ENCODE measurements around the gene ACER2. TPM values are rescaled to one million over a fixed set of nuclear protein-coding genes. Genes with fewer than 3 reads are reported as not detected.

ACER2 gene
- total RNA-seq, 1 donor from 2014 or later = 30.5 TPM

- Mint-ChIP-seq H3K9me3 (ENCODE audit: unreplicated experiment) (peaks cover 5% of the 10 kb centered on the region), H3K27me3 (ENCODE audit: unreplicated experiment) (no peaks in the 10 kb centered on the region), H3K27ac (ENCODE audit: unreplicated experiment) (peak overlapping the region; percentile 90), H3K36me3 (ENCODE audit: unreplicated experiment) (no peaks in the 10 kb centered on the region), H3K4me1 (ENCODE audit: low read depth, unreplicated experiment) (peaks cover 8% of the 10 kb centered on the region), H3K4me3 (ENCODE audit: unreplicated experiment) (peak overlapping the region; percentile 42)
- peak; percentile 70 for DNase-seq
- TF ChIP-seq, protein P1, sequence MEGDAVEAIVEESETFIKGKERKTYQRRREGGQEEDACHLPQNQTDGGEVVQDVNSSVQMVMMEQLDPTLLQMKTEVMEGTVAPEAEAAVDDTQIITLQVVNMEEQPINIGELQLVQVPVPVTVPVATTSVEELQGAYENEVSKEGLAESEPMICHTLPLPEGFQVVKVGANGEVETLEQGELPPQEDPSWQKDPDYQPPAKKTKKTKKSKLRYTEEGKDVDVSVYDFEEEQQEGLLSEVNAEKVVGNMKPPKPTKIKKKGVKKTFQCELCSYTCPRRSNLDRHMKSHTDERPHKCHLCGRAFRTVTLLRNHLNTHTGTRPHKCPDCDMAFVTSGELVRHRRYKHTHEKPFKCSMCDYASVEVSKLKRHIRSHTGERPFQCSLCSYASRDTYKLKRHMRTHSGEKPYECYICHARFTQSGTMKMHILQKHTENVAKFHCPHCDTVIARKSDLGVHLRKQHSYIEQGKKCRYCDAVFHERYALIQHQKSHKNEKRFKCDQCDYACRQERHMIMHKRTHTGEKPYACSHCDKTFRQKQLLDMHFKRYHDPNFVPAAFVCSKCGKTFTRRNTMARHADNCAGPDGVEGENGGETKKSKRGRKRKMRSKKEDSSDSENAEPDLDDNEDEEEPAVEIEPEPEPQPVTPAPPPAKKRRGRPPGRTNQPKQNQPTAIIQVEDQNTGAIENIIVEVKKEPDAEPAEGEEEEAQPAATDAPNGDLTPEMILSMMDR (IDR thresholded peaks at IDR 0.05; ENCODE audit: partially characterized antibody, unreplicated experiment) = peak; percentile 85
Measured at GRCh38 chr9:19456996-19457692, 48.3 kb downstream of the ACER2 start.

DNA sequence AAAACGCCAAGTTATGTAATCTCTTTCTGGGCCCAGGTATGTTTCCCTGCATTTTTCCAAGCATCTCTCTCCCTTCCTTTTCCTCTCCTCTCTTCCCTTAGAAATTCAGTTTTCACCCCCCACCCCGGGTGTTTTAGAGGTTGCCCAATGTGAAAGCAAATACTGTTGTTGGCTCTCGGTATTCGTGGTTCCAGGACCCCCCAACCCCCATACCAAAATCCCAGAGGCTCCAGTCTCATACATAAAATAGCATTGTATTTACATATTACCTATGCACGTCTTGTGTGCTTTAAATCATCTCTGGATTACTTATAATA, 48.8 kb downstream of the ACER2 start:
- Mint-ChIP-seq H3K4me1 (ENCODE audit: low read depth, unreplicated experiment) (peaks cover 8% of the 10 kb centered on the region), H3K4me3 (ENCODE audit: unreplicated experiment) (no peak overlapping the region), H3K27ac (ENCODE audit: unreplicated experiment) (peak overlapping the region; percentile 90), H3K27me3 (ENCODE audit: unreplicated experiment) (no peaks in the 10 kb centered on the region), H3K9me3 (ENCODE audit: unreplicated experiment) (peaks cover 5% of the 10 kb centered on the region), H3K36me3 (ENCODE audit: unreplicated experiment) (no peaks in the 10 kb centered on the region)
- TF ChIP-seq, protein P1 (IDR thresholded peaks at IDR 0.05; ENCODE audit: partially characterized antibody, unreplicated experiment) = peak; percentile 33
- DNase-seq = no peak

- Mint-ChIP-seq H3K4me1 (ENCODE audit: low read depth, unreplicated experiment) (peaks cover 8% of the 10 kb centered on the region), H3K36me3 (ENCODE audit: unreplicated experiment) (no peaks in the 10 kb centered on the region), H3K9me3 (ENCODE audit: unreplicated experiment) (peaks cover 5% of the 10 kb centered on the region), H3K27ac (ENCODE audit: unreplicated experiment) (no peak overlapping the region), H3K4me3 (ENCODE audit: unreplicated experiment) (no peak overlapping the region), H3K27me3 (ENCODE audit: unreplicated experiment) (no peaks in the 10 kb centered on the region)
- DNase-seq = no peak
- TF ChIP-seq, protein P1 (IDR thresholded peaks at IDR 0.05; ENCODE audit: partially characterized antibody, unreplicated experiment) = no peak
Measured at GRCh38 chr9:19460243-19460642, 51.4 kb downstream of the ACER2 start.

DNA sequence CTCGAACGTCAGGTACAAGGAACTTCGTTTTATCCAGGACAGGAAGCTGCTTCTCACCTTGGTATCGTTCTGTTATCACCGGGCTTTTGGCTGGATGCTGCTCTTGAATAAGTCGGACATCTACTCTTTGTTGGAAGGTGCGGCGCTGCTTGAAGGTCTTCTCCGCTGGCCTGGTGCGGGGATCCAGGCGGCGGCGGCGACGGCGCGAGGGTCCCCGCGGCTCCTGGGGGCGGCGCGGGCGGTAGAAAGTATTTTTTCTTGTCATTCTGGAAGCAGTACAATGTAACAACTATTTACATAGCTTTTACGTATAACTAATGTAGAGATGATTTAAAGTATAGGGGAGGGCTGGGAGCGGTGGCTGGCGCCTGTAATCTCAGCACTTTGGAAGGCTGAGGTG, 52.3 kb downstream of the ACER2 start:
- H3K9me3 Mint-ChIP-seq (ENCODE audit: unreplicated experiment) = peaks cover 10% of the 10 kb centered on the region
- H3K4me1 Mint-ChIP-seq (ENCODE audit: low read depth, unreplicated experiment) = peaks cover 8% of the 10 kb centered on the region
- DNase-seq = no peak
- no peaks in the 10 kb centered on the region for H3K36me3 Mint-ChIP-seq (ENCODE audit: unreplicated experiment)
- TF ChIP-seq, protein P1 (IDR thresholded peaks at IDR 0.05; ENCODE audit: partially characterized antibody, unreplicated experiment) = no peak
- no peak overlapping the region for H3K27ac Mint-ChIP-seq (ENCODE audit: unreplicated experiment)
- H3K4me3 Mint-ChIP-seq (ENCODE audit: unreplicated experiment) = no peak overlapping the region
- H3K27me3 Mint-ChIP-seq (ENCODE audit: unreplicated experiment) = no peaks in the 10 kb centered on the region

- TF ChIP-seq, protein P1 (IDR thresholded peaks at IDR 0.05; ENCODE audit: partially characterized antibody, unreplicated experiment) = no peak
- Mint-ChIP-seq H3K27me3 (ENCODE audit: unreplicated experiment) (peaks cover 2% of the 10 kb centered on the region), H3K36me3 (ENCODE audit: unreplicated experiment) (no peaks in the 10 kb centered on the region), H3K4me1 (ENCODE audit: low read depth, unreplicated experiment) (no peaks in the 10 kb centered on the region), H3K4me3 (ENCODE audit: unreplicated experiment) (peak overlapping the region; percentile 88), H3K9me3 (ENCODE audit: unreplicated experiment) (peaks cover 12% of the 10 kb centered on the region), H3K27ac (ENCODE audit: unreplicated experiment) (peak overlapping the region; percentile 57)
- no peak for DNase-seq
Measured at GRCh38 chr9:19464061-19464763, 55.4 kb downstream of the ACER2 start.

Measured in glutamatergic neuron (in vitro differentiated cells).